Stomach (tissue), 9 donors: ENCODE measurements around the gene COG5. TPM values are rescaled to one million over a fixed set of nuclear protein-coding genes. Genes with fewer than 3 reads are reported as not detected.

Experiments used
- DNase-seq, 2 donors: peaks; one replicate each; pipeline versions ENCODE4 v3.0.0 to v3.0.0-alpha.2; 2013 to 2019
- H3K27ac ChIP-seq, 5 donors: fragments of 200-600 bp in 4 of 5; sonication (generic) in 4 of 5; one replicate each; pipeline ENCODE4 v1.5.1; 2013 to 2019; ENCODE audit warnings: mild to moderate bottlenecking in 1 of 5, moderate library complexity in 1 of 5
- H3K27me3 ChIP-seq, 3 donors: fragments of 200-600 bp; sonication (generic); one replicate each; pipeline ENCODE4 v1.5.1; 2017 to 2019; ENCODE audit warnings: mixed run types in 1 of 3
- H3K36me3 ChIP-seq, 4 donors: fragments of 200-600 bp; sonication (generic); 1 replicate in 3 of 4; 2 replicates in 1 of 4; pipeline ENCODE4 v1.5.1; 2016 to 2019
- H3K4me1 ChIP-seq, 4 donors: fragments of 200-600 bp; sonication (generic); one replicate each; pipeline ENCODE4 v1.5.1; 2016 to 2019
- H3K4me3 ChIP-seq, 4 donors: fragments of 200-600 bp; sonication (generic) in 3 of 4; one replicate each; pipeline ENCODE4 v1.5.1; 2016 to 2019; ENCODE audit warnings: mild to moderate bottlenecking in 1 of 4
- H3K9me3 ChIP-seq, 4 donors: fragments of 200-600 bp; sonication (generic); one replicate each; pipeline ENCODE4 v1.5.1; 2016 to 2019
- EP300 ChIP-seq: sonication (generic); formaldehyde crosslinking; IDR thresholded peaks from one replicate; pipeline ENCODE4 v1.6.1; 2017; ENCODE audit warnings: antibody characterized with exemption
- POLR2A ChIP-seq, 4 donors: fragments of 450-650 bp; IDR thresholded peaks; one replicate each; pipeline ENCODE4 v1.6.1; 2016; ENCODE audit warnings: antibody characterized with exemption in 4 of 4, control low read depth in 2 of 4, mild to moderate bottlenecking in 1 of 4, moderate library complexity in 1 of 4
- POLR2AphosphoS5 ChIP-seq, 3 donors: sonication (generic); formaldehyde crosslinking; IDR thresholded peaks; one replicate each; pipeline ENCODE4 v1.6.1; 2016; ENCODE audit warnings: antibody characterized with exemption in 3 of 3
- WGBS, 5 donors: extraction: QIAGEN DNeasy Blood & Tissue Kit in 3 of 5; methylation state at CpG; one replicate each; pipeline versions ENCODE4 v1.1.5 to v1.1.7; 2013 to 2018; 5-methylcytosine and 5-hydroxymethylcytosine counted together
- intact Hi-C: fragments of 100-400 bp; cut with DNase I; formaldehyde crosslinking; loops from one replicate; pipeline ENCODE4 v1.15.1; 2023; ENCODE audit warnings: low total_unique reads
- polyA plus RNA-seq, 3 donors: library from polyadenylated mRNA; stranded (reverse); fragments of 200-250 nt; gene quantifications; one replicate each; pipeline ENCODE4 v1.2.3, GENCODE V29; 2013
- total RNA-seq, 5 donors: library from RNA; depleted of rRNA; stranded (reverse); fragments of >200 nt; gene quantifications; one replicate each; pipeline versions ENCODE4 v1.1.0 to v1.2.3, GENCODE V29; 2014 to 2016
- TF ChIP-seq, protein P1 (sequence below), 7 experiments: fragments of 450-650 bp in 4 of 7; fragments of 200-600 bp in 3 of 7; sonication (generic) in 3 of 7; IDR thresholded peaks; one replicate each; pipeline ENCODE4 v1.5.1; 2016 to 2019; ENCODE audit warnings: antibody characterized with exemption in 7 of 7, control low read depth in 2 of 7, mild to moderate bottlenecking in 1 of 7
- donor health status: healthy with polysubstance abuse.
- donor health status: Bipolar disorder and iron deficiency.
- donor health status: healthy.

Gene COG5
- total and polyA plus RNA-seq, 8 donors: 5.2 to 285 (median 17.1) TPM

DNA sequence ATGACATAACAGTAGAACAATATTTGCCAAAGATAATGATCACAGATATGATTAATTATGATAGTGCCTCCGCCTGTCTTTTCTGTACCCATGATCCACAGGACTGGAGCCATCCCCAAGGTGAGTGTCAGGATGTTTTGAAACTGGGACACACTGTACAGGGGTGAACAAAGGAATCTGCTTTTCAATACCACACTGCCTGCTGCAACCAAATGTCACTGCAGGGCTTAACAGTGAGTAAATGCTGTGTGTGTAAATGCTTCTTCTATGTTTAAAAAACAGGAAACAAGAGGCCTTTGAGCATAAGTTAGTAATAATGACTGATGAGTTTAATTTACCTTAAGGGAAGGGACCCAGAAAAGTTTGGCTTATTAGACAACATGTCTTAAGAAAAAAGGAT, 329.7 kb downstream of the COG5 start:
- intact Hi-C loops: no loop called here
- Histone ChIP-seq H3K27ac (no peak overlapping the region), H3K36me3 (peaks cover 0 to 32% (median 17%) of the 10 kb centered on the region in 4 donors), H3K4me3 (no peak overlapping the region), H3K27me3 (no peaks in the 10 kb centered on the region), H3K4me1 (no peaks in the 10 kb centered on the region), H3K9me3 (no peaks in the 10 kb centered on the region)
- WGBS, 5 donors: 74 to 88% (median 84%) methylated on average over 1 of the region's 1 CpG
- TF ChIP-seq EP300: no peak
- no peak for TF ChIP-seq POLR2A (IDR thresholded peaks at IDR 0.05)
- TF ChIP-seq POLR2AphosphoS5 (IDR thresholded peaks at IDR 0.05): no peak
- TF ChIP-seq, protein P1, sequence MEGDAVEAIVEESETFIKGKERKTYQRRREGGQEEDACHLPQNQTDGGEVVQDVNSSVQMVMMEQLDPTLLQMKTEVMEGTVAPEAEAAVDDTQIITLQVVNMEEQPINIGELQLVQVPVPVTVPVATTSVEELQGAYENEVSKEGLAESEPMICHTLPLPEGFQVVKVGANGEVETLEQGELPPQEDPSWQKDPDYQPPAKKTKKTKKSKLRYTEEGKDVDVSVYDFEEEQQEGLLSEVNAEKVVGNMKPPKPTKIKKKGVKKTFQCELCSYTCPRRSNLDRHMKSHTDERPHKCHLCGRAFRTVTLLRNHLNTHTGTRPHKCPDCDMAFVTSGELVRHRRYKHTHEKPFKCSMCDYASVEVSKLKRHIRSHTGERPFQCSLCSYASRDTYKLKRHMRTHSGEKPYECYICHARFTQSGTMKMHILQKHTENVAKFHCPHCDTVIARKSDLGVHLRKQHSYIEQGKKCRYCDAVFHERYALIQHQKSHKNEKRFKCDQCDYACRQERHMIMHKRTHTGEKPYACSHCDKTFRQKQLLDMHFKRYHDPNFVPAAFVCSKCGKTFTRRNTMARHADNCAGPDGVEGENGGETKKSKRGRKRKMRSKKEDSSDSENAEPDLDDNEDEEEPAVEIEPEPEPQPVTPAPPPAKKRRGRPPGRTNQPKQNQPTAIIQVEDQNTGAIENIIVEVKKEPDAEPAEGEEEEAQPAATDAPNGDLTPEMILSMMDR (IDR thresholded peaks at IDR 0.05): no peak
- no peak for DNase-seq

DNA sequence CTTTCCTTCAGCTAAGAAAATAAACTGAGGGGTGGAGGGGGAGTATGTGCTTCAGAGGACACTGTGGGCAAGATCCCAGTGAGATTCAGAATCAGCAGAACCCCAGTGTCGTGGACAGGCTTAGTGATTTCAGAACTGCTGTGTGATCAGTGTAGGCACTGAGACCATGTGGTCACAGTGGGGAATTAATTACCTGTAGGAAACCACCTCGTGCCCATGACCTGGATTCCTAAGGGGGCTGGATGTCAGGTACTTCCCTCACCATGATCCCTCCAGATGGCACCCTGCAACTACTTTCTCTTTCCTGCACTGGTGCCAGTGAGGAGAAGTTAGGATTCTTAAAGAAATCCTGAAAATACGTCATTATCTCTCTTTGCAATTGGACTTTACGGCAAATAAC, 330.5 kb downstream of the COG5 start:
- 82 to 90% (median 85%) methylated on average over 4 of the region's 4 CpGs for WGBS, 5 donors
- TF ChIP-seq, protein P1 (IDR thresholded peaks at IDR 0.05): no peak
- TF ChIP-seq POLR2A (IDR thresholded peaks at IDR 0.05): no peak
- no peak for TF ChIP-seq EP300
- TF ChIP-seq POLR2AphosphoS5 (IDR thresholded peaks at IDR 0.05): no peak
- no peaks in the 10 kb centered on the region for H3K4me1 ChIP-seq
- intact Hi-C loops: no loop called here
- no peaks in the 10 kb centered on the region for H3K9me3 ChIP-seq
- peaks cover 0 to 40% (median 22%) of the 10 kb centered on the region in 4 donors for H3K36me3 ChIP-seq
- no peaks in the 10 kb centered on the region for H3K27me3 ChIP-seq
- no peak overlapping the region for H3K27ac ChIP-seq
- DNase-seq: no peak
- H3K4me3 ChIP-seq: no peak overlapping the region

DNA sequence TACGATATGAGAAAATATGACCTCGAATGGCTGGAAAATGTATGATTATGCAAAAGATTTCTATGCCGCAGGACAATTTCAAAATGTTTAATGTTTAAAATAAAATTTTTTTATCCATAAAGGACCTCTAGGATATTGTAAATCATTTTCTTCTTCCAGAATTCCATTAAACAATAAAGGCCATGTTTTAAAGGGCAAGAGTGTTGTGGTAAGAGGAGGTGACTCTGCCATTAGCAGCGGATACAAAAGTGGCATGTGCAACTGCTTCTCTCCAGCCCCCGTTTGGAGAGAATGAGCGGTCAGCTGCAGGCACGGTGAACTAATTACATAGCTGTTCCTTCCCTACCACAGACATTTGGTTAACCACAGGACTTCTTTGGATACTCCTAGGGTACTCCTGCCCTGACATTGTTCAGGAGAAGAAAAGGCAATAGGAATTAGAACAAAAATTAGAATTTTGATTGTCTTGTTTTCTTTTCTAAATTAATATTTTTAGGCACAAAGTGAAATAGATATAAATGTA, 331.1 kb downstream of the COG5 start:
- intact Hi-C loops: no loop called here
- H3K4me1 ChIP-seq: no peaks in the 10 kb centered on the region
- TF ChIP-seq, protein P1 (IDR thresholded peaks at IDR 0.05): no peak
- TF ChIP-seq EP300: no peak
- no peak for DNase-seq
- 90 to 93% (median 92%) methylated on average over 7 of the region's 7 CpGs for WGBS, 5 donors
- no peak overlapping the region for H3K4me3 ChIP-seq
- no peaks in the 10 kb centered on the region for H3K27me3 ChIP-seq
- H3K36me3 ChIP-seq: peaks cover 0 to 44% (median 23%) of the 10 kb centered on the region in 4 donors
- H3K27ac ChIP-seq: no peak overlapping the region
- no peaks in the 10 kb centered on the region for H3K9me3 ChIP-seq

DNA sequence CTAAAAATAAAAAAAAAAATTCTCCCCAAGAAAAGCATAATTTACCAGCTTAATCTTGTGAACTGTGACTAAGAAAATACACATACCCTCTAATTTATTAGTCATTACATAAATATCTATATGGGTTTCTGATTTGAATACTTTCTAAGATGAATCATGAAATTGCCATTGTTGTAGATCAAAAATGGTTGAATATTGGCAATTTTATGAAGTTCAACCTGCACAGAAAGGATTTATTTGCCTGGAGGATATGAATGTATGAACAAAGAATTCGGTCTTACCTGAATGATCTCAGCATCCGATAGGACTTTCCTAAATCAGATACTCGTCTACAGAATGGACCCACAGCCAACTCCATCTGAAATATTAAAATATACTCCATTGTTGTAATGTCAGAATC, 333.4 kb downstream of the COG5 start:
- no peaks in the 10 kb centered on the region for H3K4me1 ChIP-seq
- no peak for TF ChIP-seq EP300
- no peak for TF ChIP-seq POLR2AphosphoS5 (IDR thresholded peaks at IDR 0.05)
- TF ChIP-seq, protein P1 (IDR thresholded peaks at IDR 0.05): no peak
- no peak for TF ChIP-seq POLR2A (IDR thresholded peaks at IDR 0.05)
- no peak overlapping the region for H3K4me3 ChIP-seq
- no peak for DNase-seq
- no peak overlapping the region for H3K27ac ChIP-seq
- H3K36me3 ChIP-seq: peaks cover 0 to 52% (median 32%) of the 10 kb centered on the region in 4 donors
- WGBS, 5 donors: 91 to 100% (median 96%) methylated on average over 3 of the region's 3 CpGs
- intact Hi-C loops: no loop called here
- no peaks in the 10 kb centered on the region for H3K9me3 ChIP-seq
- H3K27me3 ChIP-seq: no peaks in the 10 kb centered on the region
